GM19324 (cell line): ENCODE results near the gene MUSTN1.

ENCODE experiments used
- ATAC-seq: cut with Tn5 transposase; IDR thresholded peaks from one replicate; pipeline ENCODE4 v1.9.1; 2021; ENCODE audit warnings: mild to moderate bottlenecking, moderate library complexity; ENCODE audit not compliant: unreplicated experiment, low FRiP score

Gene MUSTN1

DNA sequence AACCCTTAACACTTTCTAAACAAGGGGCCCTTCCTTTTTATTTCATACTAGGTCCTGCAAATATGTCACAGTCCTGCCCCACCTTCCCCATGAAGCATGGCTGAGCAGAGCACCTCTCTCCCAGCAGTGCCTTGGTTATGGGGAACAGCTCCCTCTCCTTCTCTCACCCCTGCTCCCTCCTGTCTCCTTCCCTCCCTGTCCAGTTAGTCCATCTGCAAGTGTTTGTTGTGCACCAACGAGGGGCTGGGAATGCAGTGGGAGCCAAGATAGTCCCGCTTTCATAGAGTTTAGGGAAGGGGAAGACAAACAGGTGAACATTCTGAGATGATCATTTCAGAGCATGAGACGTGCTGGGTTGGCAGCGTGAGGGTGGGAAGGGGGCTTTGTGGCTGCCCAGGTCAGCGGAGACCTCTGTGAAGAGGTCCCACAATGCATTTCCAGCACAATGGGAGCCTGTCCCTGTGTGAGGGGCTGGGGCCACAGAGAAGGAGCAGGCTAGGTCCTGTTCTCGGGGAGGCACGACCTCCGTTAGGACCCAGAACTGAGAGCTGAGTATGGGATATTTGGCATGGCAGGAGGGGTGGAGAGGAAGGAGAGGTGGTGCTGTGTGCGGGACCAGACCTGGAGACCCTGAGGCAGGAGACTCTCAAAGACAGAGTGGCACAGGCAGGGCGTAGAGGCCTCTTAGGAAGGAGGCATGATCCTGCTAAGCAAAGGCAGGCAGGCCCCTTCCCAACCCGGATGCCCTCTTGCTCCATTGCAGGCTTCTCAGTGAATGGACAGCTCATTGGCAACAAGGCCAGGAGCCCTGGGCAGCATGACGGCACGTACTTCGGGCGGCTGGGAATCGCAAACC, 45.7 kb downstream of the MUSTN1 start:
- no peak for ATAC-seq

DNA sequence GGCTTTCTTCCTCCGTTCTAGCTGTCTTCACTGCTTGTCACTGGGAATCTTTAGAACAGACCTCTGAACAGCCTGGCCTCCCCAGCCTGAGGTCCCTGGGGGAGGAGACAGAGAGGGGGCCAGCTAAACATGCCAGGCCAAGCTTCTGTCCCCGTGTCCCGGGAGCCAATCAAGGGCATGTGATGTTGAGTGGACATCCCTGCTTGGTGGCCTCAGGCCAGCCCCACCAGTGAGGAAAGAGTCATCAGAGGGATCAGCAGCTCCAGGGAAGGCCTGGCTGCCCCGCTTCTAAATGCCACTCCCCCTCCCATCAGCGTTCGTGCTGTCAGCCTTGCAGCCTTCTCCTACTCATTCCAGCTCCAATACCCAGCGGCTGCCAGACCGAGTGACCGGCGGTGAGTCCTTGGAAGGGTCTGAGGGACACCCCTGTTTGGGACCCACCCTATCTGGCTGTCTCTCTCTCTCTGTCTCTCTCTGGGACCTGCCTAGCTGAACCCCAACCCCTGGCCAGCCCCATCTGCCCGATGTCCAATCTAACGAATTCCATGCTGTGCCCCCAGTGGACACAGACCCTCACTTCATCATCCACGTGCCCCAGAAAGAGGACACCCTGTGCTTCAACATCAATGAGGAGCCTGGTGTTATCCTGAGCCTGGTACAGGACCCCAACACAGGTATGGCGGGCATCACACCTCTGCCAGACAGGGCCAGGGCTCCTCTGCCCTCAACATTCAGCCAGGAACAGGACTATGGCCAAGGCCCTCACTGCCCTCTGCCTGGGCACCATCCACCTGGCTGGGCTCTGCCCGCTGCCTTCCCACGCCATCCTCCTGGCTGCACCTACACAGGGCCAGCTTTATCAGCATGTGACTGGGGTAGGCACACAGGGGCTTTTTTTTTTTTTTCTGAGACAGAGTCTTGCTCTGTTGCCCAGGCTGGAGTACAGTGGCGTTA, 46.9 kb downstream of the MUSTN1 start:
- no peak for ATAC-seq

DNA sequence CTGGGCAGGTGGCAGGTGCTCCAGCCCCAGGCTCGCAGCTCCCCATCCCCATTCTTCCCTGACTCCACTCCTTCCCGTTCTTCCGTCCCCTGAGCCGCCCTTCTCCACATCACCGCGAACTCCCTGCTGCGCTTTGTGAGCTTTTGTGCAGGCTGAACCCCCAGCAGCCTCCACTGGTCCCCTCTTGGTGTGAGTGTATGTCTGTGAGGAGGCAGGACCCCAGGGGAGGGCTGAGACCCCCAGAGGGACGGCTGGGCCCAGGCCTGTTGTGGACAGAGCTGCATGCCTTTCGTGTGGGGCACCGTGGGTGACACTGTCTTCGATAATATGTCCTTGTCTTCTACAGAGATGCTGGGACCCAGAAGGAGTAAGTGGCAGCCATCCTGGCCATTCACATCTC, 47.6 kb downstream of the MUSTN1 start:
- no peak for ATAC-seq

DNA sequence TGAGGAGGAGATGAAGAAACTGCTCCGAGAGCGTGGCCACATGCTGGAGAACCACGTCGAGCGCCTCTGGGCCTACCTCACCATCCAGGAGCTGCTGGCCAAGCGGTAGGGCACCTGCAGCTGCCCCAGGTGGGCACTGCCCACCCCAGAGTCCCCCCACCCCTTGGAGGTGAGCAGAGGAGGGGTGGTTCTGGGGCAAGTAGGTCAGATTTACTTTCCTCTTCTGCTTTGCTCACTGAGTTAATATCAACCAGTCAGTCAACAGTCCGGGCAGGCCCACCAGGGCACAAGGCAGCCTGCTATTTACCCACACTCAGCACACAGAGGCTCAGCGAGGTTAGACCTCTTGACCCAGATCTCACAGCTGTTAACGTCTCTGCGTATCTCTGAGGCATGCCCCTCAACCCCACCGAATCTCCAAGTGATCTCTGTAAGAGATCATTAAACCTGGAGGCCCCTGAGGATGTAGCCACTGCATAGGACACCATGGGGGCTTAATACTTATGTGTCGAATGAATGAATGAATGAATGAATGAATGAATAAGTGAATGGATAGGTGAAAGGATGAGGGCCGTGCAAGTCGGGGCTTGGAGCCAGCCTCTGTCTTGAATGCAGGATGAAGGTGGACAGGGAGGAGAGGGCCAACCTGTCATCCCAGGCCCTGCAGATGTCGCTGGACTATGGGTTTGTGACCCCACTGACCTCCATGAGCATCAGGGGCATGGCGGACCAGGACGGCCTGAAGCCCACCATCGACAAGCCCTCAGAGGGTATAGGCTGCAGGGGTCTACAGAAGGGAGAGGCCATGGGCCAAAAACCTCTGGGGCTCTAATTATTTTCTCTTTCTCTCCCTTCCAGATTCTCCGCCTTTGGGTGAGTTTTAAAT, 48.2 kb downstream of the MUSTN1 start:
- no peak for ATAC-seq

DNA sequence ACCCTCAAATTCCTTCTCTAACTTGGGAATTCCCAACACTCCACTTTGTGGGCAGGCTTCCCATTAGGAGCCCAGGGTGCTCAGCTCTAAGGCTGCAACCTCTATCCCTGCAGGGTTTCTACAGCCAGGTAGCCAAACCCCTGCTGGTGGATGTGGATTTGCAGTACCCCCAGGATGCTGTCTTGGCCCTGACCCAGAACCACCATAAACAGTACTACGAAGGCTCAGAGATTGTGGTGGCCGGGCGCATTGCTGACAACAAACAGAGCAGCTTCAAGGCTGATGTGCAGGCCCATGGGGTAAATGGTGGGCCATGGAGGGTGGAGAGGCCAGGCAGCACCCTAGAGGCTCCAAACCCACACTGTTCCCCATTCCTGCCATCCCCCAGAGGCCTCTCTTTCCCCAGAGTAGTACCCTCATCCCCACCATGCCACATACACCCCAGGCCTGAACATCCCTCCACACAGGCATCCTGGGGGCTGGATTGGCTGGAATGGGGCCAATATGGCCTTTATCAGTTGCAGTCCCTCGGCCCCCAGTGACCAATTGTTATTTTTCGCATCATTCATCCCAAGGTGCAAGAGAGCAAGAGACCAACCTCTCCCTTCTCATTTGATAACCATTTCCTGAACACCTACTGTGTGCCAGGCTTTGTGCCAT, 49.8 kb downstream of the MUSTN1 start:
- no peak for ATAC-seq

DNA sequence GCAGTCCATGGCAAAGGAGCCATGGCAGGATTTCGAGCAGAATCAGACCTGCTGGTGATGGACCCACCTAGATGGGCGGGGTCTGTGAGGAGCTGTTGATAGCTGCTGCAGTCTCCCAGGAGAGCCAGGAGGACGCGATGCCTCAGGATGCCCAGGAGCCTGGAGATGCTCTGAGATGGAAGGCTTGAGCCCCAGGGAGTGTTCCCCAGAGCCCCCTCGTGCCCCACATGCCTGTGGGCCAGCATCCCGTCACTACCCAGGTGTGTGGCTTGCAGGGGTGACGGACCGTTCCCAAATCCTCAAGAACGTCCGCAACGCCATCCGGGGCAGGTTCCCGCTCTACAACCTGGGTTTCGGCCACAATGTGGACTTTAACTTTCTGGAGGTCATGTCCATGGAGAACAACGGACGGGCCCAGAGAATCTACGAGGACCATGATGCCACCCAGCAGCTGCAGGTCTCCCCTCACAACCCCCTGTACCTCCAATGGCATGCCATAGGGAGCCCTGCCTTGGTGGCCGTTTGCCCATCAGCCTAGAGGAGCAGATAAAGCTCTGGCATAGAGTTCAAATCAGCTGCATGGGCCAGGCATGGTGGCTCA, 50.7 kb downstream of the MUSTN1 start:
- ATAC-seq: no peak

DNA sequence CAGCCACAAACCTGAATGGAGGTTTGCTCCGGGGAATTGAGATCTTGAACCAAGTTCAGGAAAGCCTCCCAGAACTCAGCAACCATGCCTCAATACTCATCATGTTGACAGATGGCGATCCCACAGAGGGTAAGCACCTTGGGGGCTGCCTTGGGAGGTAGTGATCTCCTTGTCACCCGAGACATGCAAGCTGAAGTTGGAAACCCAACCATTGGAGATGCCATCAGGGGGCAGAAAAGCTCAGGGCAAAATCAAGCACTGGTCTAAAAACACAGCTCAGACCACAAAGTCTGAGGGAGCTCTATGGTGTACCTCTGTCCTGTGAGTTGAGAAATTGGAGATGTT, 51.6 kb downstream of the MUSTN1 start:
- no peak for ATAC-seq
